ENCODE data around the gene FTH1. TPM values are rescaled to one million over a fixed set of nuclear protein-coding genes. Genes with fewer than 3 reads are reported as not detected.

The FTH1 gene
- total RNA-seq, 4 donors from 2014 or later = 1,945 to 2,292 (median 2,070) TPM

DNA sequence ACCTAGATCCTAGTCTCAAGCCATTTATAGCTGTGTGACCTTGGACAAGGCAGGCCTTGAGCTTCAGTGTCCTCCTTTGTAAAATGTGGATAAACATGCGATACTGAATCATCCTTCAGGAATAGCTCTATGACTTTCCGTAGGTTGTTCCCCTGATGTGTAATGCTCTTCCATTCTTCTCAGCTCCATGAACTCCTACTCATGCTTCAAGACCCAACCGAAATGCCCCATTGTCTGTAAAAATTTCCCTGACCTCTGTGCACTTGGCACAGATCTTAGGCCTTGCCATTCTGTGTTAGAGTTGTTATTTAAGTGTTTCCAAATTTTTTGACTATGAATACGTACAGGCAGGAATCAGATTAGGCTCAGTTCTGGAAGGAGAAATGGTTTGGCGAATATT is 20.5 kb downstream of the FTH1 start:
- H3K4me3 ChIP-seq = no peak overlapping the region
- no peaks in the 10 kb centered on the region for H3K36me3 ChIP-seq
- peaks cover 3% of the 10 kb centered on the region for H3K27me3 ChIP-seq
- ATAC-seq = no peak
- H3K9me3 ChIP-seq = no peaks in the 10 kb centered on the region
- no peak for TF ChIP-seq EP300 (IDR thresholded peaks at IDR 0.05)
- TF ChIP-seq, protein P1, sequence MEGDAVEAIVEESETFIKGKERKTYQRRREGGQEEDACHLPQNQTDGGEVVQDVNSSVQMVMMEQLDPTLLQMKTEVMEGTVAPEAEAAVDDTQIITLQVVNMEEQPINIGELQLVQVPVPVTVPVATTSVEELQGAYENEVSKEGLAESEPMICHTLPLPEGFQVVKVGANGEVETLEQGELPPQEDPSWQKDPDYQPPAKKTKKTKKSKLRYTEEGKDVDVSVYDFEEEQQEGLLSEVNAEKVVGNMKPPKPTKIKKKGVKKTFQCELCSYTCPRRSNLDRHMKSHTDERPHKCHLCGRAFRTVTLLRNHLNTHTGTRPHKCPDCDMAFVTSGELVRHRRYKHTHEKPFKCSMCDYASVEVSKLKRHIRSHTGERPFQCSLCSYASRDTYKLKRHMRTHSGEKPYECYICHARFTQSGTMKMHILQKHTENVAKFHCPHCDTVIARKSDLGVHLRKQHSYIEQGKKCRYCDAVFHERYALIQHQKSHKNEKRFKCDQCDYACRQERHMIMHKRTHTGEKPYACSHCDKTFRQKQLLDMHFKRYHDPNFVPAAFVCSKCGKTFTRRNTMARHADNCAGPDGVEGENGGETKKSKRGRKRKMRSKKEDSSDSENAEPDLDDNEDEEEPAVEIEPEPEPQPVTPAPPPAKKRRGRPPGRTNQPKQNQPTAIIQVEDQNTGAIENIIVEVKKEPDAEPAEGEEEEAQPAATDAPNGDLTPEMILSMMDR (IDR thresholded peaks at IDR 0.05) = no peak
- TF ChIP-seq POLR2AphosphoS5 (IDR thresholded peaks at IDR 0.05) = no peak
- TF ChIP-seq POLR2A (IDR thresholded peaks at IDR 0.05) = no peak
- WGBS, 2 donors (ENCODE audit: low coverage in 1 of 2) = 96 to 98% methylated on average over 3 to 5 of the region's 5 CpGs
- peaks cover 0 to 25% (median 11%) of the 10 kb centered on the region in 3 donors for H3K4me1 ChIP-seq
- peak overlapping the region in 1 of 4 donors; percentile 40 for H3K27ac ChIP-seq

DNA sequence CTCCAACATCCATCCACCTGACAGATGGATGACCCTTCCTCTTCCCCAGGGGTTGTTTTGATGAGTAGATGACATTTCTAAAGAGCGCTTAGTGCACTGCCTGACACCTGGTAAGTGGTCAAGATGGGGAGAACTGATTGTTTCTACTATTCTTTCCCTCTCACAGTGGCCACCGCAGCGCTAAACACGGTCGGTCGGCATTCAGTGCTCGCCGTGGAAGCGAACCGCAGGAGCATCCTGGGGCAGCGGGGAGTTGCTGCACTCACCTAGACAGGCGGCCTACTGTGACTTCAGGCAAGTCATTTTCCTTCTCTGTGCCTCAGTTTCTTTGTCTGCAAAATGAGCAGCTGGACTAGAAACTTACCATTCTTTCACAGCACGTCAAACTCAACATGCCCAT is 22.2 kb downstream of the FTH1 start:
- 60 to 87% methylated on average over 1 to 3 of the region's 13 CpGs for WGBS, 2 donors (ENCODE audit: low coverage in 1 of 2)

DNA sequence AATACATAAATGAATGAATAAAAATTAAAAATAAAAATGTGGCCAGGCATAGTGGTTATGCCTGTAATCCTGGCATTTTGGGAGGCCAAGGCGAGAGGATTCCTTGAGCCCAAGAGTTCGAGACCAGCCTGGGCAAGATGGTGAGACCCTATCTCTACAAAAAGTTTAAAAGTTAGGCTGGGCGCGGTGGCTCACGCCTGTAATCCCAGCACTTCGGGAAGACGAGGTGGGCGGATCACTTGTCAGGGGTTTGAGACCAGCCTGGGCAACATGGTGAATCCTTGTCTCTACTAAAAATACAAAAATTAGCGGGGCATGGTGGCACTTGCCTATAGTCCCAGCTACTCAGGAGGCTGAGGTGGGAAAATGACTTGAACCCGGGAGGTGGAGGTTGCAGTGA is 27.0 kb downstream of the FTH1 start:
- Histone ChIP-seq H3K36me3 (no peaks in the 10 kb centered on the region), H3K9me3 (peaks cover 0 to 14% (median 0%) of the 10 kb centered on the region in 3 donors), H3K4me1 (no peaks in the 10 kb centered on the region), H3K27ac (no peak overlapping the region), H3K4me3 (no peak overlapping the region), H3K27me3 (no peaks in the 10 kb centered on the region)
- TF ChIP-seq EP300 (IDR thresholded peaks at IDR 0.05) (no peak), POLR2A (IDR thresholded peaks at IDR 0.05) (no peak), POLR2AphosphoS5 (IDR thresholded peaks at IDR 0.05) (no peak)
- TF ChIP-seq, protein P1 (IDR thresholded peaks at IDR 0.05) = no peak
- 89 to 100% methylated on average over 1 to 8 of the region's 10 CpGs for WGBS, 2 donors (ENCODE audit: low coverage in 1 of 2)
- ATAC-seq = no peak

More for the DNA sequence above, 22.2 kb downstream of the FTH1 start:
- no peak for TF ChIP-seq POLR2AphosphoS5 (IDR thresholded peaks at IDR 0.05)
- no peak for TF ChIP-seq POLR2A (IDR thresholded peaks at IDR 0.05)
- TF ChIP-seq, protein P1 (IDR thresholded peaks at IDR 0.05) = no peak
- Histone ChIP-seq H3K4me1 (peaks cover 0 to 25% (median 11%) of the 10 kb centered on the region in 3 donors), H3K27ac (no peak overlapping the region), H3K36me3 (no peaks in the 10 kb centered on the region), H3K27me3 (no peaks in the 10 kb centered on the region), H3K9me3 (no peaks in the 10 kb centered on the region), H3K4me3 (no peak overlapping the region)
- no peak for ATAC-seq

DNA sequence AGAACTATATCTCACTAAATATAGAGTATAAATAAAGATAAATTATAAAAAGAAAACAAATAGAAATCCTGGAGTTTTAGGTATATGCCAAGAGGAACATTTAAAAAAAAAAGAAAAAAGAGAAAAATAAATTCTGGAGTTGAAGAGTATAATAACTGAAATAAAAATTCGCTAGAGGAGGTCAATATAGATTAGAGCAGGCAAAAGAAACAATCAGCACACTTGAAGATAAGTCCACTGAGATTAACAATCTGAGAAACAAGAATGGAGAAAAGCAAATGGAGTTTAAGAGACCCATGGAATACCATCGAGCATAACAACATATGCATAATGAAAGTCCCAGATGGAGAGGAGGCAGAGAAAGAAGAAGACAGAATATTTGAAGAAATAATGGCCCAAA is 31.6 kb downstream of the FTH1 start:
- Histone ChIP-seq H3K36me3 (no peaks in the 10 kb centered on the region), H3K4me3 (no peak overlapping the region), H3K27ac (no peak overlapping the region), H3K4me1 (no peaks in the 10 kb centered on the region), H3K27me3 (no peaks in the 10 kb centered on the region), H3K9me3 (peaks cover 0 to 14% (median 0%) of the 10 kb centered on the region in 3 donors)
- TF ChIP-seq, protein P1 (IDR thresholded peaks at IDR 0.05) = no peak
- TF ChIP-seq POLR2AphosphoS5 (IDR thresholded peaks at IDR 0.05) (no peak), POLR2A (IDR thresholded peaks at IDR 0.05) (no peak), EP300 (IDR thresholded peaks at IDR 0.05) (no peak)
- 75 to 82% methylated on average over 2 of the region's 2 CpGs for WGBS, 2 donors (ENCODE audit: low coverage in 1 of 2)
- no peak for ATAC-seq

DNA sequence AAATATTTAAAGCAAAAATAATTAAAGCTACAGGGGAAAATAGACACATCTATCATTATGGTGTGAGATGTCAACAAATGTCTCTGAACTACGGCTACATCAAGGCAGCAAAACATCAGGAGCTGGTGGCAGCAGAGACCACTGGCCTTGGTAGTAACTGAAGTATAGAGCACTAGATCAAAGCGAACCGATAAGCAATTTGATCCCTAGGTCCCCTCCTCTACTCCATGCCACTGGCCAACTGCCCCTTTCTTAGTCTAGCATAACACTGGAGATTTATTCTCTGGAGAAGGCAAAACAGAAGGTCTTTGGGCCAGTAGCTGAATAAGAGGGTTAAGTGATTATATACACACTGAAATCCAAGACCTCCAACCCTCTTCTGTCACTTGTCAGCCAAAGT is 36.5 kb downstream of the FTH1 start:
- H3K36me3 ChIP-seq = no peaks in the 10 kb centered on the region
- peaks cover 0 to under 1% (median 0%) of the 10 kb centered on the region in 3 donors for H3K9me3 ChIP-seq
- TF ChIP-seq POLR2A (IDR thresholded peaks at IDR 0.05) = no peak
- TF ChIP-seq, protein P1 (IDR thresholded peaks at IDR 0.05) = no peak
- TF ChIP-seq POLR2AphosphoS5 (IDR thresholded peaks at IDR 0.05) = no peak
- no peak for TF ChIP-seq EP300 (IDR thresholded peaks at IDR 0.05)
- no peak for ATAC-seq
- H3K27ac ChIP-seq = no peak overlapping the region
- H3K4me1 ChIP-seq = no peaks in the 10 kb centered on the region
- no peak overlapping the region for H3K4me3 ChIP-seq
- WGBS, 2 donors (ENCODE audit: low coverage in 1 of 2) = 86 to 94% methylated on average over 3 of the region's 3 CpGs
- no peaks in the 10 kb centered on the region for H3K27me3 ChIP-seq
